ENCODE results near the gene CAMK1D. TPM values are rescaled to one million over a fixed set of nuclear protein-coding genes. Genes with fewer than 3 reads are reported as not detected.
"Not testable (repeated sequence)": the region's sequence is repeated elsewhere in the genome, so short reads cannot be mapped to it uniquely, and the experiment has no call there.

The CAMK1D gene
- total and polyA plus RNA-seq, 2 donors (not counting 3 experiments of a cell fraction or from before 2014, with no cell fraction given), result 0.37 to 4.2 TPM

- Histone ChIP-seq H3K79me2 (ENCODE audit: control insufficient read depth, insufficient read depth, low read length) (no peaks in the 10 kb centered on the region), H3K27me3 (ENCODE audit: control insufficient read depth in 2 of 2, insufficient read depth in 2 of 2, low read length in 2 of 2) (no peaks in the 10 kb centered on the region), H2AFZ (ENCODE audit: low read depth, low read length) (no peak overlapping the region), H3K9me1 (replicated peaks; ENCODE audit: control insufficient read depth, extremely low read depth, insufficient read depth, low read length) (no peaks in the 10 kb centered on the region), H4K20me1 (replicated peaks; ENCODE audit: control insufficient read depth, extremely low read depth, insufficient read depth, low read length) (no peaks in the 10 kb centered on the region), H3K36me3 (ENCODE audit: control insufficient read depth in 2 of 2, extremely low read depth in 1 of 2, insufficient read depth in 2 of 2, low read length in 2 of 2) (no peaks in the 10 kb centered on the region), H3K4me2 (ENCODE audit: insufficient read depth, low read length) (no peak overlapping the region), H3K27ac (ENCODE audit: insufficient read depth, low read depth, low read length) (no peak overlapping the region), H3K9me3 (replicated peaks; ENCODE audit: control insufficient read depth, insufficient read depth, low read length) (no peaks in the 10 kb centered on the region), H3K4me1 (ENCODE audit: control insufficient read depth, extremely low read depth, insufficient read depth, low read length) (peaks cover 16% of the 10 kb centered on the region), H3K9ac (replicated peaks; ENCODE audit: extremely low read depth, insufficient read depth, low read length) (no peak overlapping the region), H3K4me3 (replicated peaks in 1 of 3; ENCODE audit: insufficient read depth in 1 of 3, low read depth in 1 of 3, low read length in 3 of 3) (no peak overlapping the region)
- ChIA-PET POLR2A (no interaction called here), CTCF (interaction anchor here (0.6 to 3.2 kb wide), 4 partner anchors 17 to 375 kb away, joined by 3 to 9 read pairs (median 4); partner anchors contain the start of gene OPTN)
- BruUV-seq (replicated peaks), result no TSS peak
- peak; percentile 46 for FAIRE-seq
- dilution Hi-C loops (cut with MboI; ENCODE audit: extremely low pct_ligation_motif_present, low sequenced_read_pairs), result no loop called here
- intact Hi-C loops (cut with micrococcal nuclease), result loop anchor here (5.0 kb wide), 2 partner anchors 177 to 372 kb away; no protein-coding TSS in a partner anchor
- TF ChIP-seq MYC (IDR thresholded peaks at IDR 0.05; ENCODE audit: low read depth, low read length), result no peak
- no peak for TF ChIP-seq MAX (IDR thresholded peaks at IDR 0.05; ENCODE audit: insufficient read depth, insufficient read length)
- no peak for TF ChIP-seq CTCF (IDR thresholded peaks at IDR 0.05; ENCODE audit: extremely low read depth in 1 of 2, insufficient read depth in 1 of 2, low read depth in 1 of 2, low read length in 2 of 2)
- no peak for TF ChIP-seq EZH2 (IDR thresholded peaks at IDR 0.05; ENCODE audit: borderline replicate concordance, low read depth, low read length, severe bottlenecking)
- TF ChIP-seq GATA2 (IDR thresholded peaks at IDR 0.05; ENCODE audit: insufficient read depth, insufficient read length, low read depth, low read length), result no peak
- TF ChIP-seq FOS (IDR thresholded peaks at IDR 0.05; ENCODE audit: borderline replicate concordance, insufficient read depth, low read length), result no peak
- TF ChIP-seq JUN (IDR thresholded peaks at IDR 0.05; ENCODE audit: borderline replicate concordance, insufficient read depth, insufficient read length, low read depth), result no peak
- TF ChIP-seq POLR2A (IDR thresholded peaks at IDR 0.05; ENCODE audit: low read depth, low read length), result no peak
- no peak for TF ChIP-seq POLR2AphosphoS5 (IDR thresholded peaks at IDR 0.05; ENCODE audit: insufficient read depth, low read depth, low read length)
- no peak for DNase-seq (ENCODE audit: low read depth, low spot score)
Observed at GRCh38 chr10:12724807-12725579, 375.6 kb downstream of the CAMK1D start.

- peaks cover 11% of the 10 kb centered on the region for H3K4me1 ChIP-seq (ENCODE audit: control insufficient read depth, extremely low read depth, insufficient read depth, low read length)
- POLR2A ChIA-PET; intact Hi-C loops (cut with micrococcal nuclease); H3K4me2 ChIP-seq (ENCODE audit: insufficient read depth, low read length); H3K36me3 ChIP-seq (ENCODE audit: control insufficient read depth in 2 of 2, extremely low read depth in 1 of 2, insufficient read depth in 2 of 2, low read length in 2 of 2); H3K4me3 ChIP-seq (replicated peaks in 1 of 3; ENCODE audit: insufficient read depth in 1 of 3, low read depth in 1 of 3, low read length in 3 of 3); dilution Hi-C loops (cut with MboI; ENCODE audit: extremely low pct_ligation_motif_present, low sequenced_read_pairs); H3K79me2 ChIP-seq (ENCODE audit: control insufficient read depth, insufficient read depth, low read length); DNase-seq (ENCODE audit: low read depth, low spot score); H3K27me3 ChIP-seq (ENCODE audit: control insufficient read depth in 2 of 2, insufficient read depth in 2 of 2, low read length in 2 of 2); H2AFZ ChIP-seq (ENCODE audit: low read depth, low read length); H3K27ac ChIP-seq (ENCODE audit: insufficient read depth, low read depth, low read length); H3K9me1 ChIP-seq (replicated peaks; ENCODE audit: control insufficient read depth, extremely low read depth, insufficient read depth, low read length); BruUV-seq (replicated peaks); FAIRE-seq; H4K20me1 ChIP-seq (replicated peaks; ENCODE audit: control insufficient read depth, extremely low read depth, insufficient read depth, low read length); H3K9ac ChIP-seq (replicated peaks; ENCODE audit: extremely low read depth, insufficient read depth, low read length); H3K9me3 ChIP-seq (replicated peaks; ENCODE audit: control insufficient read depth, insufficient read depth, low read length): not testable (repeated sequence)
- CTCF ChIA-PET, result interaction anchor here (0.9 to 3.2 kb wide), 3 partner anchors 18 to 375 kb away, joined by 3 to 9 read pairs (median 3); partner anchors contain the start of gene OPTN
Observed at GRCh38 chr10:12725580-12725888, 376.2 kb downstream of the CAMK1D start.

Data from endothelial cell of umbilical vein (primary cell).